ENCODE measurements around the gene PHKA2.
"Not testable (repeated sequence)": the region's sequence is repeated elsewhere in the genome, so short reads cannot be mapped to it uniquely, and the experiment has no call there.

Gene PHKA2

DNA sequence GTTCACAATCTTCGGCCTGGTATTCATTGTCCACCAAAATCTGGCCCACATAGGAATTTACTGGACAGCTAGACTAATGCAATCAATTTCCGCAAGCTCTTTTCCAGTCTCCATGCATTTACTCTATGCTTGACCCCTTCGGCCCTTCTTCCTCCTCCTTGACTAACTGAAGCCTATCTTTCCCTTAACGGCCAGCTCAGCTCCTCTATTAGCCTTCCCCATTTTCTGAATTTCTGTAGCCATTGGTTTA, 1.2 kb upstream of the PHKA2 start:
- peak overlapping the region; percentile 83 to 92 for H3K4me3 Mint-ChIP-seq
- H3K27me3 Mint-ChIP-seq: no peaks in the 10 kb centered on the region

DNA sequence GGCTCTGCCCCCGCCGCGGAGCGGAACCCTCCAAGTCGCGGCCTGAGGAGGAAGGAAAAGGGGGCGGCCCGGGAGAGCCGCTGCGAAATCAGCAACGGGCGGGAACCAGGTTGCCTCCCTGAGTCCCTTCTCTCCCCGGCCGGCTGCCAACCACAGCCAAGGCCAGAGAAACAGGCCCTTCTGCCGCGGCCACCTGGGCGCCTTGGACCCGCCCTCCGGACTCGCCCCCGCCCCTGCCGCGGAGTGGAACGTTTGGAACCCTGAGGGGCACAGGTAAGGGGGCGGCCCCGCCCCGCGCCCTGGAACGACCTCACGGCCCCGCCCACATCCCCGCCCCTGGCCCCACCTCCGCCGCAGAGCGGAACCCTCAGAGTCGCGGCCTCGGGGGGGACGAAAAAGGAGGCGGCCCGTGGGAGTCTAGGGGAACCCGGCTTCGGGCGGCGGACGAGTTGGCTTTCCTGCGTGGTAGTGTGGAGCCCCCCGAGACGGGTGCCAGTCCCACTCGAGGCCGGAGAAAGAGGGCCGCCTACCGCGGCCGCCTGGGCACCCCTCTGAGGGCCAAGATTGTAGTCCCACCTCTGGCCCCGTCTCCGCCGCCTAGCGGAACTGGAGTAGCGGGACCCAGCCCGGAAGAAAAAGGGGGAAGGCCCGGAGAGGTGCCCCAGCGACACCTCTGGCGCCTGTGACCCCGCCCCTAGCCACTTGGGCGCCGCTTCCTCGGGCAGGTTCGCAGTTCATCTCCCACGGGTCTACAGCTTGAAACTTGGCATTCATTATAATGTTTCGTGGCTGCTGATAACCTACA, 669 bp upstream of the PHKA2 start:
- DNase-seq (peak; percentile 84 to 86), ATAC-seq (peak; percentile 93)
- no peaks in the 10 kb centered on the region for H3K27me3 Mint-ChIP-seq
- peak overlapping the region; percentile 87 to 97 for H3K27ac Mint-ChIP-seq
- H3K9me3 Mint-ChIP-seq: no peaks in the 10 kb centered on the region
- H3K4me3 Mint-ChIP-seq: peak overlapping the region; percentile 83 to 92
- peaks cover 11% of the 10 kb centered on the region for H3K4me1 Mint-ChIP-seq

More for the DNA sequence above, 1.2 kb upstream of the PHKA2 start:
- peaks cover 11% of the 10 kb centered on the region for H3K4me1 Mint-ChIP-seq
- H3K27ac Mint-ChIP-seq: peak overlapping the region; percentile 91 to 97
- H3K9me3 Mint-ChIP-seq: no peaks in the 10 kb centered on the region
- DNase-seq (no peak), ATAC-seq (no peak)

DNA sequence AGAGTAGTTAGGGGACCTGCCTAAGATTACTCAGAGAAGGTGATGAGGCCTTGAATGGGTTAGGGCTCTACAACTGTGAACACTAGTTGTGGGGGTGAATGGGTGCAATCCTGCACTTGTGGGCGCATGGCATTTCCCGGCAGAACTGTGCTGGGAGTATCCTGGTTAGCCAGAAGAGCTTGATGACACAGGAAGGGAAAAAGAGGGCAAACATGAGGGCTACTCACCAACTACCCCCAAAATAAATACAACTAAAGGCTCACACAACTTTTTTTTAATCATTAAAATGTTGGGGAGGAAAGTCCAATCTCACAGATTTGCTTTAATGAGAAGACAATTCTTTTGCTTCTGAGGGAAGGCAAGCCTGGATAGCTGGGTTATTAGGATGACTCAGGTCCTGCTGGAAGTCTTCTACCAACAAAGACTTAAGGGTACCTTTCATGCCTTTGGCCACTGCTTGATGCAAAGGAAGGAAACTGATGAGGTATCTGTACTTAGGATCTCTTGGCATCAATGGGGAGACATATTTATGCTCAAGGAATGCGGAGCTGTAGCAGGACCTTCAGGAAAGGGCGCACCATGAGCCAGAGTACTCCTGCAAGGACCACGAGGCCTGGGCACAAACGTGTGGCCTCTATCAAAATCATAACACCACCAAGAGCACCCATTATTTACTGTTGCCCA, 2.6 kb downstream of the PHKA2 start:
- no peaks in the 10 kb centered on the region for H3K27me3 Mint-ChIP-seq
- H3K4me1 Mint-ChIP-seq: peaks cover 11% of the 10 kb centered on the region
- H3K4me3 Mint-ChIP-seq: no peak overlapping the region
- no peak overlapping the region for H3K27ac Mint-ChIP-seq
- DNase-seq (no peak), ATAC-seq (no peak)
- H3K9me3 Mint-ChIP-seq: no peaks in the 10 kb centered on the region

DNA sequence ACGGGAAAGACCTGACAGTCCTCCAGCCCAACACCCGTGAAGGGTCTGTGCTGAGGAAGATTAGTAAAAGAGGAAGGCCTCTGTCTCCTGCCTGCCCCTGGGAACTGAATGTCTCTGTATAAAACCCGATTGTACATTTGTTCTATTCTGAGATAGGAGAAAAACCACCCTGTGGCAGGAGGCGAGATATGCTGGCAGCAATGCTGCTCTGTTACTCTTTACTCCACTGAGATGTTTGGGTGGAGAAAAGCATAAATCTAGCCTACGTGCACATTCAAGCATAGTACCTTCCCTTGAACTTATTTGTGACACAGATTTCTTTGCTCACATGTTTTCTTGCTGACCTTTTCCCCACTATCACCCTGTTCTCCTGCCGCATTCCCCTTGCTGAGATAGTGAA, 3.7 kb downstream of the PHKA2 start:
- H3K9me3 Mint-ChIP-seq, H3K27me3 Mint-ChIP-seq, DNase-seq, H3K4me3 Mint-ChIP-seq, ATAC-seq, H3K27ac Mint-ChIP-seq: not testable (repeated sequence)
- H3K4me1 Mint-ChIP-seq: peaks cover 11% of the 10 kb centered on the region

DNA sequence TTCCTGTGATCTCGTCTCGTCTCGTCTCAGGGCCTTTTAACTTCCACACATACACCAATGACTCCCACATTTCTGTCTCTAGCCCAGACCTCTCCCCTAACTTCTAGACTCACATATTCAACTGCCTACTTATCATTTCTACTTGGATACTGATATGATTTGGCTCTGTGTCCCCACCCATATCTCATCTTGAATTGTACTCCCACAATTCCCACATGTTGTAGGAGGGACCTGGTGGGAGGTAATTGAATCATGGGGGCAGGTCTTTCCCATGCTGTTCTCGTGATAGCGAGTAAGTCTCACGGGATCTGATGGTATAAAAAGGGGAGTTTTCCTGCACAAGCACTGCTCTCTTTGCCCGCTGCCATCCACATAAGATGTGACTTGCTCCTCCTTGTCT, 8.9 kb downstream of the PHKA2 start:
- no peak overlapping the region for H3K27ac Mint-ChIP-seq
- DNase-seq (no peak), ATAC-seq (no peak)
- H3K9me3 Mint-ChIP-seq: no peaks in the 10 kb centered on the region
- no peaks in the 10 kb centered on the region for H3K27me3 Mint-ChIP-seq
- H3K4me1 Mint-ChIP-seq: no peaks in the 10 kb centered on the region
- H3K4me3 Mint-ChIP-seq: no peak overlapping the region

- DNase-seq: no peak
- no peaks in the 10 kb centered on the region for H3K4me1 Mint-ChIP-seq
- ATAC-seq: no peak
- no peak overlapping the region for H3K4me3 Mint-ChIP-seq
- H3K27me3 Mint-ChIP-seq: no peaks in the 10 kb centered on the region
- no peak overlapping the region for H3K27ac Mint-ChIP-seq
- no peaks in the 10 kb centered on the region for H3K9me3 Mint-ChIP-seq
Measured at GRCh38 chrX:18973527-18974192, 10.3 kb downstream of the PHKA2 start.

DNA sequence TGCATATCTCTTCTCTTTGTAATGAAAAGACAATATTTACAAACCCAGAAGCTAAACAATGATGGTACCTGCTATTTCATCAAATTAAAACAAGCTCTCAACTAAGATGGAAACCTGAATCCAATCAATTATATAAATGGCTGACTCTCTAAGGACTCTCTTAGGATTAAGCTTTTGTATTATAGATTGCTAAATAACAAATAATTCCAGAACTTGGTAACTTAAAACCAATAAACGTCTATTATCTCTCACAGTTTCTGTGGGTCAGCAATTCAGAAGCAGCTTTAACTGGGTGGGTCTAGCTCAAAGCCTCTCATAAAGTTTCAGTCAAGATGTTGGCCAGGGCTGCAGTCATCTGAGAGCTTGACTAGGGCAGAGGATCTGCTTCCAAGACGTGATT, 12.4 kb downstream of the PHKA2 start:
- H3K4me3 Mint-ChIP-seq: no peak overlapping the region

DNA sequence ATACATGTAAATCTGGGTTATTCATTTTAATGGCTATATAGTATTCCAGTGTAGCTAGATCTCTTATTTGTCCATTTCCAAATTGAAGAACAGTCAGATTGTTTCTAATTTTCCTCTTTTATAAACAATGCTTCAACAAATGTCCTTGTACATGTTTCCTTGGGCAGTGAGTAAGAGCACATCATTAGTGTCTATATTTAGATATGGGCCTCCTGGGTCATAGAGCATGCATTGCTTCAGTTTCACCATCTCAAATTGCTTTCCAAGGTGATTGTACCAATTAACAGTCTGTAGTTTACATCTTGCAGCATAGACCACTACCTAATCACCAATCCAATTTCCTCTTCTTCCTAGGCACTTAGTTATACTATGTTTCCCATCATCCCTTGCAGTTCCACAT, 13.4 kb downstream of the PHKA2 start:
- H3K9me3 Mint-ChIP-seq: no peaks in the 10 kb centered on the region
- ATAC-seq: no peak
- no peak overlapping the region for H3K4me3 Mint-ChIP-seq
- DNase-seq: no peak
- no peak overlapping the region for H3K27ac Mint-ChIP-seq
- H3K27me3 Mint-ChIP-seq: no peaks in the 10 kb centered on the region
- H3K4me1 Mint-ChIP-seq: no peaks in the 10 kb centered on the region

More for the DNA sequence above, 12.4 kb downstream of the PHKA2 start:
- ATAC-seq (no peak), DNase-seq (no peak)
- H3K27me3 Mint-ChIP-seq: no peaks in the 10 kb centered on the region
- no peaks in the 10 kb centered on the region for H3K9me3 Mint-ChIP-seq
- no peaks in the 10 kb centered on the region for H3K4me1 Mint-ChIP-seq
- no peak overlapping the region for H3K27ac Mint-ChIP-seq

GRCh38 chrX:18966624-18967023, 17.3 kb downstream of the PHKA2 start:
- Mint-ChIP-seq H3K27me3 (no peaks in the 10 kb centered on the region), H3K4me3 (no peak overlapping the region), H3K27ac (peak overlapping the region in 1 of 2 donors; percentile 82), H3K9me3 (no peaks in the 10 kb centered on the region), H3K4me1 (peaks cover 19% of the 10 kb centered on the region)
- ATAC-seq: no peak
- no peak for DNase-seq

- Mint-ChIP-seq H3K27ac (no peak overlapping the region), H3K4me1 (peaks cover 27% of the 10 kb centered on the region), H3K9me3 (no peaks in the 10 kb centered on the region), H3K4me3 (no peak overlapping the region), H3K27me3 (no peaks in the 10 kb centered on the region)
- ATAC-seq (no peak), DNase-seq (no peak)
Measured at GRCh38 chrX:18964901-18965300, 19.0 kb downstream of the PHKA2 start.

- Mint-ChIP-seq H3K27me3 (no peaks in the 10 kb centered on the region), H3K9me3 (no peaks in the 10 kb centered on the region), H3K4me1 (peaks cover 27% of the 10 kb centered on the region), H3K4me3 (no peak overlapping the region), H3K27ac (peak overlapping the region in 1 of 2 donors; percentile 16)
- DNase-seq: no peak
- ATAC-seq: no peak
Measured at GRCh38 chrX:18964026-18964425, 19.9 kb downstream of the PHKA2 start.

DNA sequence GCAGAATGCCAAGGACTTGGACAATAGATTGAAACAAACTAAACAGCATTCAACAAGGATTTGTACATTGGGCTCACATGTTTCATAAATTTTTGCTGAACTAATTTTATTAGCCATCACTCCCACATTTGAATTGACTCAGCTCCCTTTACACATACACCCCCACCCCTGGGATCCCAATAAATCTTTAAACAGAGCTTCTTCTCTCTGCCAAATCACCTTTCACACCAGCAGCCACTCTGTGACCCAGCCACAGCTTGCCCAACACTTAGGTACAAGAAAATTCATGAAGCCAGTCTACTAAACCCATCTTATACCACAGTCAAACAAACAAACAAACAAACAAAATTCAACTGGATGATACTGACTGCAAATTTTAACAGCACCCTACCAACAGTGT, 21.6 kb downstream of the PHKA2 start:
- Mint-ChIP-seq H3K27me3 (no peaks in the 10 kb centered on the region), H3K27ac (no peak overlapping the region), H3K4me3 (no peak overlapping the region), H3K9me3 (no peaks in the 10 kb centered on the region), H3K4me1 (peaks cover 27% of the 10 kb centered on the region)
- no peak for ATAC-seq
- no peak for DNase-seq

DNA sequence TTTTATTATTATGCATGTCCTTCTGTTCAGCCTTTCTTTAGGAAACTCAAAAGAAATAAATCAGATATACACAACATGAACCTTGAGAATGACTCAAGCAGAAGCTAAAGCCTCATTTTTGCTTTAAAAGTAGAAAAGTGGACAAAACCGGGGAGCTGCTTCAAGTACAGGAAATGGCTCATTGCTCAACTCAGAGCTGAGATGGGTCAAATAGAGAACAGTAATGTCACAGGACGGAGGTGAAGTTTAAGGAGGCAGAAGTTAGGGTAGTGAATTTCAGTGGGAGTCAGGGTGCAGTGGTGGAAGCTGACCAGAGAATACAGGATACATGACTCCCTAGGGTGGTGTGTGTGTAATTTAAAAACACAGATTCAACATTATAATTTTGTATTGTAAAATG, 22.2 kb downstream of the PHKA2 start:
- DNase-seq (no peak), ATAC-seq (no peak)
- Mint-ChIP-seq H3K27me3 (no peaks in the 10 kb centered on the region), H3K4me1 (peaks cover 27% of the 10 kb centered on the region), H3K9me3 (no peaks in the 10 kb centered on the region), H3K27ac (peak overlapping the region in 1 of 2 donors; percentile 55), H3K4me3 (no peak overlapping the region)

DNA sequence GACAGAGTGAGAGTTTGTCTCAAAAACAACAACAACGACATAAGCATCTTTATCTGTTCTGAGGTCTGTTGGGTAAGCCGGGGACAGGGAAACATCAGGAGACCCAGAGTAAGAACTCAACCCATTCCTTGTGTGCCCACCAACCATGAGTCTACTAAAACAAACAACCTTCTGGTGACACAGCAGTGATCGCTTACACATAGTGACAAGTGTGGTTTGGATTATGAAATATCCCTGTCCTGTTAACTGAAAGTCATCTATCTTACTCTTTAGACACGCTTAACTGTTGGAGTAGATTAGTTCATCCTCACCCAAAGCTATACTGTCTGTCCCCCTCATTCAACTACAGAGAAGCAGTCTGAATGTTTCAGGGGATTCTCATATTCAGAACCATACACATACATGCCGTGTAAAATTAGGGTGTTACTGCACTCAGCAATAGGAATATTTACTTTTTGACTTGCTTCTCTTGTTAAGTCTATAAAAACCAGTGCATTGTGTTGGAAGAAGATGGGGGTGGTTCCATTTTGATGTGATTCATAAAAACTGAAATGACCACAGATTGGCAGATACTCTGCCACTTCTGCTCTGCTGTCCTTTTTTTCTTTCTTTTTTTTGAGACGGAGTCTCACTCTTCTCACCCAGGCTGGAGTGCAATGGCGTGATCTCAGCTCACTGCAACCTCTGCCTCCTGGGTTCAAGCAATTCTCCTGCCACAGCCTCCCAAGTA, 27.4 kb downstream of the PHKA2 start:
- peaks cover 21% of the 10 kb centered on the region for H3K4me1 Mint-ChIP-seq
- H3K27me3 Mint-ChIP-seq: no peaks in the 10 kb centered on the region
- DNase-seq (no peak), ATAC-seq (no peak)
- no peaks in the 10 kb centered on the region for H3K9me3 Mint-ChIP-seq
- no peak overlapping the region for H3K4me3 Mint-ChIP-seq
- H3K27ac Mint-ChIP-seq: no peak overlapping the region

DNA sequence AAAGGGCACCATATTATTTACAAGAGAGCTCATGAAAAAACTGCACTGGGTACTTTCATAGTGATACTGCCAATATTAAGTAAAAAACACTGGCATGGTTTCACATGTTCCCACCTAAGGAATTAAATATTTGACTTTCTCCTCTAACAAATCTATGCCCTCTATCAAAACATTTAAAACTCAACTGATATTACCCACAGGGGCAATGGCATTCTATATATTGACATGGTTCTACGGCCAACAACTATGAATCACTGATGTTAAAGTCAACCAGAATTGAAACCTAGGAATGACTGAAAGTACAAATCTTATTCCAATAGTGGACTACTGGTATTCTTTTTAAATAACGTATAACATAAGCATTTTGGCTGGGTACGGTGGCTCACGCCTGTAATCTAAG, 28.2 kb downstream of the PHKA2 start:
- no peak for DNase-seq
- H3K27ac Mint-ChIP-seq: no peak overlapping the region
- ATAC-seq: no peak
- no peak overlapping the region for H3K4me3 Mint-ChIP-seq
- H3K9me3 Mint-ChIP-seq: no peaks in the 10 kb centered on the region
- peaks cover 21% of the 10 kb centered on the region for H3K4me1 Mint-ChIP-seq
- no peaks in the 10 kb centered on the region for H3K27me3 Mint-ChIP-seq

- DNase-seq (no peak), ATAC-seq (no peak)
- peaks cover 14% of the 10 kb centered on the region for H3K4me1 Mint-ChIP-seq
- H3K4me3 Mint-ChIP-seq: no peak overlapping the region
- H3K9me3 Mint-ChIP-seq: no peaks in the 10 kb centered on the region
- no peaks in the 10 kb centered on the region for H3K27me3 Mint-ChIP-seq
- no peak overlapping the region for H3K27ac Mint-ChIP-seq
Measured at GRCh38 chrX:18951032-18951431, 32.9 kb downstream of the PHKA2 start.

Data from stimulated activated naive CD8-positive, alpha-beta T cell treated with anti-CD3 and anti-CD28 coated beads, Interleukin-15, amount 100 ng/mL, for 72 hours (primary cell).